NCI-H1436 treated with DMSO at 0.1 percent for 48 hours (cell line): ENCODE results near the gene SERPINA4.
"Not testable (repeated sequence)": the region's sequence is repeated elsewhere in the genome, so short reads cannot be mapped to it uniquely, and the experiment has no call there.

Experiments used
- DNase-seq: peaks from one replicate; lab custom pipeline; 2025; lab: John Stamatoyannopoulos, UW

SERPINA4 gene

DNA sequence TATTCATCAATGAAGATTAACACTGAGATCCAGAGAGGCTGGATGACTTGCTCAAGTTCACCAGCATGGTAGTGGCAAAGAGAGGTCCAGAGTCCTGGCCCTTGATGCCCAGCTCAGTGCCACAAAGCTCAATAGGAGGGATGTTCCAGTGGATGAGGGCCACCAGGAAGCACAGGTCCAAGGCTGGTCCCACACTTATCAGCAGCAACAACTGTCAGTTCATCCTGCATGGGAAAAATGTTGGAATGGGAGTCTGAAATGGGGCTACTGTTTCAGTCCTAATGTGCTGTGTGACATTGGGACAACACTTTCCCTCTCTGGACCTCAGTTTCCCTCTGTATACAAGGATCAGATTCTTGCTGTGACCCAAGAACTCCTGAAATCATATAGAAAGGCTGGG lies 31.2 kb downstream of the SERPINA4 start:
- DNase-seq: no peak

DNA sequence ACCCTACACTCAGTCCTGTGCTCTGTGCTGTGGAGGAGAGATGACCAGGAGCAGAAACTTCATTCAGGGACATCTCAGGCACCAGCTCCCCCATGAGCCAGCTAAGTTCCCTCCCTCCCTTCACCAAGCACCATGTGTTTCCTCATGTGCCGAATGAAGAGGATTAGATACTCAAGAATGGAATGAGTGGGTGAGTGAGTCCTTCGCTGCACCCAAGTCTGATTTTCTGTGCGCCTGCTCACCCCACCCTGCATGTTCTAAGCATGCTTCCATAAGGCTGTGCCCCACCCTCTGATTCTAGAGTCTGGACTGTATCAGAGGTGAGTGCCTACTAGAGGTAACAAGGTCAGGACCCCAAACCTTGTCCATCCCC lies 32.1 kb downstream of the SERPINA4 start:
- no peak for DNase-seq

DNA sequence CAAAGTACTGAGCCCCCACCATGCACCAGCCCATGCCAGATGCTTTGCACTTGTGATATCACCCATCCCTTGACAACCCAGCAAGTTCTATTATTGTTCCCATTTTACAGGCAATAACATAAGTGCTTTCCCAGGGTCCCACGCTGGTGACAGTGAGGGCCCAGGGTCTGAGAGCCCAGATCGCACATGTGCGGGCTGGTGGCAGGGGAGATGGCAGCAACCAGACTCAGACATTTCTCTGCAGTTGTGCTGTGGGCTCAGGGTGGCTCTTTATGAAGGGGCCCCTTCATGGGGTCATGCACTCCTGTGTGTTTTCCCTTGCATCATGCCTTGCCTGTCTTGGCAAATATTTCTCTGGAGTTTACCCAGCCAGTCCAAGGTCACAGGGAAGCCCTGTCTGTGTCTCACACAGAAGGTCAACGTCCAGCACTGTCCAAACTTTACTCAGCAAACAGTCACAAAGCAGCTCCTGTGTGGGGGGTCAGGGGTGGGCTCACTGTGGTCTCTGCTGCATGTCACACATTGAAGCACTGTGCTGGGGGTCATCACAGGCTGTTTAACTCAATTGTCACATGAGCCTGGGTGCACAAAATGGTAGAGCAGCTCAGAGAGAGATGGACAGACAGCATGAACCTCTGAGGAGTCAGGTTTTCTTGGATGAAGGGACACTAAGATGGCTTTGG lies 32.6 kb downstream of the SERPINA4 start:
- no peak for DNase-seq

DNA sequence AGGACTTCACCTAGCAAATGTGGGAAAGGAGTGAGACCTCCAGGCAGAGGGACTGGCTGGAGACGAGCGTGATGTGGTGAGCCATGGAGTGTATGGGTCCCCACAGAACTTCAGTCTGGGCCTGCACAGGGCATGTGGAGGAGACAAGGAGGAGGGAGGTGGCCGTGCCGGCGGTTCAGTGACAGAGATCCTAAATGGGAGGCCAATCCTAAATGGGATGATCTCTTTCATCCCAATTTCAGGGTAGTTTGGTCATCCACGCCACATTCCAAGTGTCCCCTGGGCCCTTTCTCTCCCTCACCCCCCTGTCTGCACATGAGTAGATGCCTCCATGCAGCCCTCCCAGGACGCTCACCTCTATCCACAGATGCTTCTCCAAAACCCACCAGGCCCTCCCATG lies 33.2 kb downstream of the SERPINA4 start:
- DNase-seq: no peak

DNA sequence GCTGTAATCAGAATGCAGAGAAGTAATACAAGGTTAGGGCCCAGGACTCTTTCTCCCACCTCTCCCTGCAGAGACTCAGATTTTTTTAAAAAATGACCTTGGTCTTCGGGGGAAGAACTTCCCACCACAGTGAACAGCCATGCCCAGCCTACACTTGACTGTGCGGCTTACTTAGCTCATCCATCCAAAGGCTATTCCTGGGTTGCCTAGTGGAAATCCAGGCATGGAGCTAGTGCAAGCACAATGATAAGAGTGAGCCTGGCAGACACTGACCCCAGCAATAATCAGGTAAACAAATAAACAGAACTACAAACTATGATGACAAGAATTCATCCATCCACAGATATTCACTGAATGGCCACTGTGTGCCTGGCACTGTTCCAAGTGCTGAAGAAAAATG lies 34.7 kb downstream of the SERPINA4 start:
- DNase-seq: no peak

DNA sequence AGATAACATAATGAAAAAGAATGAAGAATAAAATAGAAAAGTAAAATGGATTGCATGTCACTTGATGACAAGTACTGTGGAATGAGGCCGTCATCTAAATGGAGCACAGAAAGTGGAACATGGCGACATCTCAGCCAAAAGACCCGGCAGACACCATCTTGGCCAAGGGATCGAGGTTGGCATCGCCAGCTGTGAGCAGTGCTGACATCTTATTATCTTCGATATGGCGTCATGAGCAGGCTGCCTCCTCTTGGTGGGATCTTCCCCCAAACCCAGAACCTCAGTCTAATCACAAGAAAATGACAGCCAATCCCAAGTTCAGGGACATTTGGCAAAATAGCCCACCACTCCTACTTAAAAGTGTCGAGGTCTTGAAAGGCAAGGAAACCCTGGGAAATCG lies 35.1 kb downstream of the SERPINA4 start:
- no peak for DNase-seq

DNA sequence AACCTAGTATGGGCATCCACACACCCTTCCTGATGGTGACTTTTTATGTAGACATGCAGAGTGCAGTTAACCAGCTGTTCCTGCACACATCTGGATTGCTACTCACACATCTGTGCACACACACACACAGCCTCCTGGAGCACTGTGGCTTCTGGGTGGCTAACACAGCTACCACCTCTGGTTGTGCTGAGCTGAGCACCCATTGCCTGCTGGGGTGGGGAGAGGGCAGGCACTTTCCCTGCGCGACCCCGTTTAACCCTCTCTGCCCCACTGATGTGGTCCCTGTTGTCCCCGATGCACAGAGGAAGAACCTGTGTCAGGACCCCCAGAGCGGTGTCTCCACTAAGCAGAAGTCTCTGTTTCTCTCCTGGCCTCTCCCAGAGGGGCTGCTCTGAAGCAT lies 36.5 kb downstream of the SERPINA4 start:
- no peak for DNase-seq

DNA sequence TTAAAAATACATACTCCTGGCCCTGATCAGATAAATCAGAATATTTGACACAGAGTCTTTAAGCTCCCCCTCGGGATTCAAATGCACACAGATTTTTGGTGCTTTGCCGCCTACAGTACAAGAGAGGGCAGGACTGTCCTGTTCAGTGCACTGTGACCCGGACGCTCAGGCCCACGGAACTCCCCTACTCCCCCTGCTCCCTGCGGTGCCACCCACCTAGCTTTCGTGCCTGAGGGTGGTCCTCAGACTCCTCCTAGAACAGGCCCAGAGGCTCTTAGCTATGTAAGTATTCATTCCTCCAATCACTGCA lies 37.2 kb downstream of the SERPINA4 start:
- DNase-seq: no peak

DNA sequence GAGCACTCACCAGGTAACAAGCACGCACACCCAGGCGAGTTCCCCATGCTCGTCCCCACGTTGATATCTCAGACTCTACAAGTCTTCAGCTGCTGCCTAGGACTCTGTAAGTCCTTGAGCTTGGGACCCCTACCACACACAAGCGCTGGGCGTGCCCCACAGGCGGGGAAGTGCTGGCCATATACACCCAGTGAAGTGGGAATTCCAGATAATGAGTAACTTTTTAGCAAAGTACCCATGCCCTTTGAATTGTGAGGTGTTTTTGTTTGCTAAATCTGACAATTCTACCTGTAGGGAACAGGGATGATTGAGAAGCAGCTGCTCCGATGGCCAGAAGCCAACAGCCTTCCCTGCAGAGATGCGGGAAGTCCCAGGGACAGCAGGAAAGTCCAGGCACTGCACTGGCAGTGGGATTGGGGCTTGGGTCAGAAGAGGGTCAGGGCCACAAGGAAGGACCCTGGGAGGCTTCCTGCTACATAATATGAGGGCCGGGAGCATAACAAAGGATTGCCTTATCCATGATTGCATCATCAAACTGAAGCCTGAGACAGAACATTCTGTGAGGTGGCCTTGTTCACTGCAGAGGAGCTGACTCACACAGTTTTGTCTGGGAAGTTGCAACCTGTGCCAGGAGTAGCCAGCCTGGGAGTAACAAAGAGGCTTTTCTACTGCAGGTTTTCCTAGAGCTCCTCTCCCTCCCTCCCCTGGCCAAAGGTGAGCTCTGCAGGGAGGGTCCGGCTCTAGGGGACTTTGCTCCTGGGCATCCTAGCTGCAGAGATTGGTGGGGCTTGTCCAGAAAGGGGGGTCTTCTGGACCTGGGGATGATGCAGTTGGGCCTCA lies 37.8 kb downstream of the SERPINA4 start:
- no peak for DNase-seq

DNA sequence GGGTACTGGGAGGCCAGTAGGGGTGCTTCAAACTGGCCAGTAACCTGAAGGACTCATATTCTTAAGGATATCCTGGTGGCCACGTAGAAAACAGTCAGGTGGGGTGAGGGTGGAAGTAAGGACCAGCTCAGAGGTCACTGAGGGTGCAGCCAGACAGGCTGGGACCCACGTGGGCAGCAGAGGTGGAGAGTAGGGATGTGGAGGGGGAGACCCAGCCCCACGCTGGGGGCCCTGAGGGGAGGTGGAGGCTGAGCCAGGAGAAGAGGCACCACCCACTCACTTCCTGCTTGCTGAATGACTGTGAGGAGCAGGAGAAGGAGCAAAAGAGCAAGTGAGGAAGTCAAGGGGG lies 38.4 kb downstream of the SERPINA4 start:
- no peak for DNase-seq

DNA sequence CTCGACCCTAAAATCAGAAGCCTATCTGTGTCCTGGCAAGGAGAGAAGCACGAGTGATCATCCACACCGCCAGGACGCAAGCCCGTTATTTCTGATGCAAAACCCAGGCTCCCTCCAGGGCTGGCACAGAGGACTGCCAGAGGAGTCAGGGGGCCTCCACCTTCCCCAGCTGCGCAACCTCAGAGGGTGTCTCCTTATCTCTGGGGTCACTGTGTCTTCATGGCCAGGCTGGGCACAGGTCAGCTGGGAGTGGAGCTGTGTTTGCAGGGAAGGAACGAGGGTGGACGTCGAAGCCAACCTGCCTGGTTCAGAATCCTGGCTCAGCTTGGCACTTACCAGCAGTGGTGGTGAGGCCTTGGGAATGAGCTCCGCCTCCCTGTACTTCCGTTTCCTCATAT lies 38.9 kb downstream of the SERPINA4 start:
- no peak for DNase-seq

DNA sequence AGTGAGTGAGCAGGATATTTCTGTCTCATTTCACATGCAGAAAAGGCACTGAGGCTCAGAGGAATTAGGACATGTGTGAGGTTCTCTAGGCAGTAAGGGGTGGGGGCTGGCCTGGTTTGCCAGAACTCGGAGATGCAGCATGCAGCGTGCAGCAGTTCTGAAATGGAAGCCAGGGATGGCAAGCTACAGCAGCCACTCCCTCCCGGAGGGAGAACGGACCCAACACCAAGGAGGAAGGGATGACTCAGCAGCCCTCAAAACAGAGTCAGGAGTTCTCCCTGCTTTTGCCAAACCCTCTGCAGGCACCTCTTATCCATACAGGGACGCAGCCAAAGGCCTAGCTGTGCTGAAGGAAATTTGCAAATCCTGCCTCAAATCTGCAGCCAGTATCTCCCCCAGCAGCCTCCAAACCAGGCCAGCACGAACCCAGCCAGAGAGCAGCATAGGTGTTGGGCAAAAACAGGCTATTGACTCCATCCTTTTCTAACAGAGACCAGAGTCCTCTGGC lies 40.7 kb downstream of the SERPINA4 start:
- DNase-seq: no peak

DNA sequence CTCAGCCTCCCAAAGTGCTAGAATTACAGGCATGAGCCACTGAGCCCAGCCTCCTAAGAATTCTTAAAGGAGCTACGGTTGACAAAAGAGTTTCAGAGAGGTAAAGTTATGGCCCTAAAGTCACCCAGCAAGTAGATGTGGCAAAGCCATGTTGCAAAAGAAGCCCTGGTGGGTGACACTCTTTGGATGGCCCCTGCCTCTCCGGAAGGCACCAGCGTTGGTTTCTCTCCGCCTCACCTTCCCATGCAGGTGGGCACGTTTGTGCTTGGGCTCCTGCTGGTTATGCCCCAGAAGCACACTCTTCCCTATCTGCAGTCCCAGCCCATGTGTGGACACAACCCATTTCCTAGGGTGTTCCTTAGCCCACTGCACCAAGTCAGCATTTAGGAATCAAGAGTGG lies 41.5 kb downstream of the SERPINA4 start:
- no peak for DNase-seq

DNA sequence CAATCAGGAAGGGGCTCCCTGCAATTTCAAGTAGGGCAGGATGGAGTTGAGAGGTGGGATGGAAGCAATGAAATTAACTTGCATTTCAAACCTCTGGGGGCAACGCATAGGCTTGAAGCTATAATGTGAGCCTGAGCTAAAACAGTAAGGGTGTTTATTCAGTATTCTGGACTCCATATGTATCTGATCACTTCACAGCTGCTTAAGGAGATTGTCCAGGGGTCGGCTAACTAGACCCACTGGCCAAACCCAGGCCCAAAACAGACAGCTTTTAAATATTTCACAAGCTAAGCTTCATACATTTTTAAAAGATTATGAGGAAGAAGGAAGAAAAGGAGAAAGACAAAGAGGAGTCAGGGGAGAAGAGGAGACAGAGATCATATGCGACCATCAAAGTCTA lies 44.1 kb downstream of the SERPINA4 start:
- no peak for DNase-seq

DNA sequence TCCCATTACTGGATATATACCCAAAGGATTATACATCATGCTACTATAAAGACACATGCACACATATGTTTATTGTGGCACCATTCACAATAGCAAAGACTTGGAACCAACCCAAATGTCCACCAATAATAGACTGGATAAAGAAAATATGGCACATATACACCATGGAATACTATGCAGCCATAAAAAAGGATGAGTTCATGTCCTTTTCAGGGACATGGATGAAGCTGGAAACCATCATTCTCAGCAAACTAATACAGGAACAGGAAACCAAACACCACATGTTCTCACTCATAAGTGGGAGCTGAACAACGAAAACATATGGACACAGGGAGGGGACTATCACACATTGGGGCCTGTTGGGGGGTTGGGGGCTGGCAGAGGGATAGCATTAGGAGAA lies 47.7 kb downstream of the SERPINA4 start:
- not testable (repeated sequence) for DNase-seq

DNA sequence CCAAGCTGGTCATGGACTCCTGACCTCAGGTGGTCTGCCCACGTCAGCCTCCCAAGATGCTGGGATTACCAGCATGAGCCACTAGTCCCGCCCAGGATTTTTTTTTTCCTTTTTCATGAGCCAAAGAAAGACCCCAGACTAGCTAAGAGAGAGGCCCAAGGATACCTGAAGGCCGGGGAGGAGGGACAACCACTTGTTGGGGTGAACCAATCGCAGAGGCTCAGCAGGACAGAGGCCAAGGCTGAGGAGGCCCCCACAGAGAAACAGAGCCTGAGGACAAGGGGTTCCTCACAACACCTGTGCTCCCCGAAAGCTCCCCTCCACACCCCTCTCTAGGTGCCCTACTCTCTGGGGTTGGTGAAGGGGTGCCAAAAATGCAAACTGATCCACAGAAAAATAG lies 49.9 kb downstream of the SERPINA4 start:
- DNase-seq: no peak

DNA sequence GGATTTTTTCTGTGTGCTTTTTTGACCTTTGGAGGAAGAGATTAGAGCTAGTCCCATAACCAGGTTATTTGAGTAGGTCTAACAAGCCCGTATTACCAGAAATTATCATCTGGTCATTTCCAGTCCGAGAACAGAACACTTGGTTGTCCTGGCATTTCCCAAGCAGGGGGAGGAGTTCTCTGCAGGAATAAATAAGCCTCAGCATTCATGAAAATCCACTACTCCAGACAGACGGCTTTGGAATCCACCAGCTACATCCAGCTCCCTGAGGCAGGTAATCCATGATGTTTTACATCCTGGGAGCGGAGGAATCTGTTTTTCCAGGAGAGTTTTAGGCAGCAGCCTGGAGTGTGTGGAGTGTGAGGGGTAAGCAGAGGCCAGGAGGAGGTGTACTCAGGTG lies 50.9 kb downstream of the SERPINA4 start, which contains the start of gene SERPINA3:
SERPINA3 (plus strand) TSS at position 218 of the 400 bp plus-strand sequence. CDS start 2,051 bp downstream, outside the sequence.
- no peak for DNase-seq

DNA sequence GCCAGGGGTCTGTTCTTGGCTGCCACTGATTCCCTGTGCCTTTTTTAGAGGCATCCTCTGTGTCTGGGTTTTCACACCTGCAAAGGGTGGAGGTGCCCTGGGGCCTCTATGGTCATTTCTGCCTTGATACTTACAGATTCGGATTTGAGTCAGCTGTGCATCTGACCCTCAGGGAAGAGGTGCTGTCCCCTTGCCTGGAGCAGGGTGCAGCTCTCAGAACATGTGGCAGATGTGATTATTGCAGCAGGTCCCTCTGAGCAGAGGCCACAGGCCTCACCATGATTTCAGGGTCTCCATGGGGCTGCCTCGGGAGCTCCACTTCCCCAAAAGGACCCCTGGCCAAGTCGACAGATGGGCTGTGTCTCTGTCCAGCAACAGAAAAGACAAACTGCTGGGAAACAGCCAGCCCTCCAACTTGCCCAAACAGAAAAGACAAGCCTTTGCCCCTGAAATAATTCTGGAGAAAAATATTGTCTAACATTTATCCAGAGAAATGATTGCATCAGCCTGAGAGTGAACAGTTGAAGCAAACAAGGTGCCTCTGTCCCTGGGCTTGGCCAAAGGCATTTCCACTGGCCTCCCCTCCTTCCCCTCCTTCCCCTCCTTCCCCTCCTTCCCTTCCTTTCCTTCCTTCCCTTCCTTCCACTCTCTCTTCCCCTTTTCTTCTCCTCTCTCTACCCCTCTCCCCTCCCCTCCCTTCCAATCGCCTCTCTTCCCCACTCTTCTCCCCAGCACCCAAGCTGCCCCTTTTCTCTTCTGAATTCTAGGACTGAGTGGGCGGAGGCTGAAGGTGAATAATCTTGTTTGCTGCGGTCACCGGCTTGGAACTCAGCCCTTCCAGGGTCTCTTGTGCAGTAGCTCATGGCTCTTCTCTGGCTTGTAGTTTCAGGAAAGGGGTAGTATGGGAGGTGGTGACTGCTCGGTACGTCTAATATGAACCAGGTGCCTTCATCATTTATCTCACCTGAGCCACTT lies 51.6 kb downstream of the SERPINA4 start:
- DNase-seq: no peak

DNA sequence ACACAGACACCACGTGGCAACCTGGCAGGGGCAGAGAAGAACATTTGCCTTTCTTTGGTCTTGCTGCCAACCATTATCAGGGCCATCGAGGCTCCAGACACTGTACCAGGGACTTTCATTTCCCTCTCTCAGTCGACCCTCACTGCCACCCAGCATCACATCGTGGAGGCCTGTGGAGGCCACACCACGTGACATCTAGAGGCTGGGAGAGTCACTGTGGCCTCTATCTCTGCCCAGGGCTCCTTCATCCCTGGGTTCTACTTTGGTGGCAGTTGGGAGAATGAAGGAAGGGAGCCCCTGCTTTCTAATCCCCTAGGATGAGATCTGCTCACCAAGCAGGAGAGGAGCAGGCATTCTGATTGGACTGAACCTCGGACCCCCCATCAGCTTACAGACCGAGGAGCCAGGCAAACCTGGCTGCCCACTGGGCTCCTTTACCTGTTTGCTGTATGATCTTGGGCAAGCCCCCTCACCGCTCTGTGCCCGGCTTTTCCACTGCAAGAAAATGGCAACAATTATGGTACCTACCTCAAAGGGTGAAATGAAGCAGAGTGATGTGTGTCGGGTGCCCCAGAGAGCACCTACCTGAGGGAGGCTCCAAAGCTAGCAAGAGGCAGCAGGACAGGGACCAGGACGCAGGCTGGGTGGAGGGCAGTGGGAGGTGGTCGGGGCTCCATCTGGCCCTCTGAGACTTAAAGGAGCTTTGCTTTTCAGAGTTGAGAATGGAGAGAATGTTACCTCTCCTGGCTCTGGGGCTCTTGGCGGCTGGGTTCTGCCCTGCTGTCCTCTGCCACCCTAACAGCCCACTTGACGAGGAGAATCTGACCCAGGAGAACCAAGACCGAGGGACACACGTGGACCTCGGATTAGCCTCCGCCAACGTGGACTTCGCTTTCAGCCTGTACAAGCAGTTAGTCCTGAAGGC lies 52.7 kb downstream of the SERPINA4 start:
- no peak for DNase-seq

DNA sequence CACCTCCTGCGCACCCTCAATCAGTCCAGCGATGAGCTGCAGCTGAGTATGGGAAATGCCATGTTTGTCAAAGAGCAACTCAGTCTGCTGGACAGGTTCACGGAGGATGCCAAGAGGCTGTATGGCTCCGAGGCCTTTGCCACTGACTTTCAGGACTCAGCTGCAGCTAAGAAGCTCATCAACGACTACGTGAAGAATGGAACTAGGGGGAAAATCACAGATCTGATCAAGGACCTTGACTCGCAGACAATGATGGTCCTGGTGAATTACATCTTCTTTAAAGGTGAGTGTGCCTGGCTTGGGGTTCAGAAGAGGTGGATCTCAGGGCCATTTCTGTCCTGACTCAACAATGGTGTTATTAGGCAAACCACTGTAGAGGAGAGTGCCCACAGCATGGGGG lies 53.6 kb downstream of the SERPINA4 start:
- no peak for DNase-seq

DNA sequence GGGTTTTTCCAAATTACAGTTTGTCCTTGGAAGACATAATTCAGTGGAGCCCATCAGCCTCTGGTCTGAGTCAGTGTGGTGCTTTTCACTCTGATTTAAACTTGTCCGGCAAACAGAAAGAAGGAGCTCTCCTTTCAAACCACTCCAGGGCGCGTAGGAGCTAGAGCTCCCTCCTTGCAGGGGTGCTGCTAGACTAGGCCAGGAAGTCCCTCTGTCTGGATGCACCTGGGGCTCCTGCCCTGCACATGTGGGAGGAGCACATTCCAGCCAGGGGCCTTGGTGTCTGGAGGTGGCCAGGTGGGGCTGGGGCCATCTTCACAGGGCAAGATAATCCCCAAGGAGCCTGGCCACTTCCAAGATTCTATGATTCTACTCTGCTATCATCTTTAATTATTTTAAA lies 54.0 kb downstream of the SERPINA4 start:
- no peak for DNase-seq
